ENCODE data around the gene DTWD1. TPM values are rescaled to one million over a fixed set of nuclear protein-coding genes. Genes with fewer than 3 reads are reported as not detected.
A peak's percentile ranks its signal among the peaks of the same experiment; 100 is the strongest.
"Not testable (repeated sequence)": the region's sequence is repeated elsewhere in the genome, so short reads cannot be mapped to it uniquely, and the experiment has no call there.

DTWD1 gene, protein sequence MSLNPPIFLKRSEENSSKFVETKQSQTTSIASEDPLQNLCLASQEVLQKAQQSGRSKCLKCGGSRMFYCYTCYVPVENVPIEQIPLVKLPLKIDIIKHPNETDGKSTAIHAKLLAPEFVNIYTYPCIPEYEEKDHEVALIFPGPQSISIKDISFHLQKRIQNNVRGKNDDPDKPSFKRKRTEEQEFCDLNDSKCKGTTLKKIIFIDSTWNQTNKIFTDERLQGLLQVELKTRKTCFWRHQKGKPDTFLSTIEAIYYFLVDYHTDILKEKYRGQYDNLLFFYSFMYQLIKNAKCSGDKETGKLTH
- 10 to 100 TPM; 14.8 to 23.2 (median 17.7) TPM for total RNA-seq
- polyA plus RNA-seq = 10 to 100 TPM; 11.4 to 13.7 TPM
- long read RNA-seq, donor 1, full-length matches to known transcripts = 9 of 27 reads
- long read RNA-seq, donor 1, partial matches to known transcripts = 6 of 27 reads
- long read RNA-seq, donor 1, other reads (novel, unspliced or antisense) = 12 of 27 reads
- long read RNA-seq, donor 2, full-length matches to known transcripts = 4 of 25 reads
- long read RNA-seq, donor 2, partial matches to known transcripts = 8 of 25 reads
- long read RNA-seq, donor 2, other reads (novel, unspliced or antisense) = 13 of 25 reads
- long read RNA-seq, donor 3, transcript DTWD1-202 (5 exons, 1,584 nt) = major isoform, 13 of 58 reads
- long read RNA-seq, donor 3, partial matches to known transcripts = 13 of 58 reads
- long read RNA-seq, donor 3, other reads (novel, unspliced or antisense) = 30 of 58 reads

DNA sequence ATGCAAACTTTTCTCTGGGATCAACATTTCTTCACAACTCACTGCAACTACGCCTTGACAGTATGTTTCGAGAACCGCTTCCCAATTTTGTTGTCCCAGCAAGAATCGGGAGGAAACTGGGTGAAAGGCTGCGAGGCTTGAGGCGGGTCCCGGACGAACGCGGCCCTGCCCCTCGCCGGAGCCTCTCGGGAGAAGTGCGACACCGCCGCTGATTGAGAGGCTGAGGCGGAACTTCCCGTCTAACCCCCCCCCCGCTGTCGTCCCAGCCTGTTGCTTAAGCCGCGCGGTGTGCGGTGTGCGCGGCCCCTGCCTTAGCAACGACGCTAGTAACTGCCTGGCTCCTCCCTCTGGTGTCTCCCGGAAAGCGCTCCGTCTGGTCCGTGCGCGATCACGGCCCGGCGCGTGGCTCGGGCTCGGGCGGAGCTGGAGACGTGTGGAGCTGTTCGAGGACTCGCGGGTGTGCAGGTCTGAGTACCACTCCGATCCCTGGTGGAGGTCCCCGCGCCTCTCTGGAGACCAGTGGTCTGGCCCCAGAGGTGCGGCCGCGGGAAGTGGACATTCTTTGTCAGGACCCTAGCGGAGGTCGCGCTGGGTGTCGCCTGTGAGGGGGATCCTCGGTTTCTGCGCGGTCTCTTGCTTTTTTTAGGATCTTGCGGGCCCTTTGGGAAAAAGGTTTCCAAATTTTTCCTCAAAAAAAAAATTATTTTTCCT lies at the start of gene DTWD1, which contains the start of gene FAM227B:
DTWD1 (plus strand) TSS at position 391 of the 711 bp plus-strand sequence. CDS start 4,120 bp downstream, outside the sequence.
FAM227B (minus strand) TSS at position 161 of the 711 bp plus-strand sequence. CDS start 5,647 bp downstream, outside the sequence.
- Histone ChIP-seq H3K36me3 (peaks cover 0 to 17% (median 12%) of the 10 kb centered on the region in 9 donors), H3K27ac (peak within 1 kb of the TSS; percentile 83 to 96 (median 94)), H3K27me3 (no peaks in the 10 kb centered on the region), H3K9me3 (peaks cover 0 to 25% (median 12%) of the 10 kb centered on the region in 11 donors), H3K4me1 (peaks cover 0 to 34% (median 21%) of the 10 kb centered on the region in 9 donors), H3K4me3 (peak within 1 kb of the TSS; percentile 67 to 92 (median 80))
- DNase-seq = peak; percentile 96 to 98
- TF ChIP-seq, protein P1, sequence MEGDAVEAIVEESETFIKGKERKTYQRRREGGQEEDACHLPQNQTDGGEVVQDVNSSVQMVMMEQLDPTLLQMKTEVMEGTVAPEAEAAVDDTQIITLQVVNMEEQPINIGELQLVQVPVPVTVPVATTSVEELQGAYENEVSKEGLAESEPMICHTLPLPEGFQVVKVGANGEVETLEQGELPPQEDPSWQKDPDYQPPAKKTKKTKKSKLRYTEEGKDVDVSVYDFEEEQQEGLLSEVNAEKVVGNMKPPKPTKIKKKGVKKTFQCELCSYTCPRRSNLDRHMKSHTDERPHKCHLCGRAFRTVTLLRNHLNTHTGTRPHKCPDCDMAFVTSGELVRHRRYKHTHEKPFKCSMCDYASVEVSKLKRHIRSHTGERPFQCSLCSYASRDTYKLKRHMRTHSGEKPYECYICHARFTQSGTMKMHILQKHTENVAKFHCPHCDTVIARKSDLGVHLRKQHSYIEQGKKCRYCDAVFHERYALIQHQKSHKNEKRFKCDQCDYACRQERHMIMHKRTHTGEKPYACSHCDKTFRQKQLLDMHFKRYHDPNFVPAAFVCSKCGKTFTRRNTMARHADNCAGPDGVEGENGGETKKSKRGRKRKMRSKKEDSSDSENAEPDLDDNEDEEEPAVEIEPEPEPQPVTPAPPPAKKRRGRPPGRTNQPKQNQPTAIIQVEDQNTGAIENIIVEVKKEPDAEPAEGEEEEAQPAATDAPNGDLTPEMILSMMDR (IDR thresholded peaks at IDR 0.05) = peak in 1 of 9 donors; percentile 12
- ATAC-seq = peak; percentile 99 to 100 (median 100)
- intact Hi-C loops (cut with DNase I) = loop anchor here in 7 of 10 donors (1.0 to 10.0 kb wide), 12 partner anchors 194 to 746 kb away; partner anchors contain the start of genes EID1 (in 2 of the 7), COPS2 (in 1 of the 7) and FGF7 (in 1 of the 7)
- WGBS, 2 donors = 0% methylated on average over 59 of the region's 59 CpGs

DNA sequence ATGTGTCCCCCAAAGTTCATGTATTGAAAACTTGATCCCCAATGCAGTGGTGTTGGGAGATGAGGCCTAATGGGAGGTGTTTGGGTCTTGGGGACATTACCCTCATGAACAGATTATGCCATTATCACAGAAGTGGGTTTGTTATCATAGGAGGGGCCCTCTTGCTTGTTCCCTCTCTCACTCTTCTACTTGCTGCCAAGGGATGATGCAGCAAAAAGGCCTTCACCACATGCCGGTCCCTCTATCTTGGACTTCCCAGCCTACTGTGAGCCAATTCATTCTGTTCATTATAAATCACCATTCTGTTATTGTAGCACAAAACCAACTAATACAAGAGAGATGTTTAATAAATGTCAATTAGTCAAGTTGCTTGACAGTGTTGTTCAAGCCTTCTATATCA lies 47.4 kb upstream of the DTWD1 start:
- H3K27ac ChIP-seq = no peak overlapping the region

DNA sequence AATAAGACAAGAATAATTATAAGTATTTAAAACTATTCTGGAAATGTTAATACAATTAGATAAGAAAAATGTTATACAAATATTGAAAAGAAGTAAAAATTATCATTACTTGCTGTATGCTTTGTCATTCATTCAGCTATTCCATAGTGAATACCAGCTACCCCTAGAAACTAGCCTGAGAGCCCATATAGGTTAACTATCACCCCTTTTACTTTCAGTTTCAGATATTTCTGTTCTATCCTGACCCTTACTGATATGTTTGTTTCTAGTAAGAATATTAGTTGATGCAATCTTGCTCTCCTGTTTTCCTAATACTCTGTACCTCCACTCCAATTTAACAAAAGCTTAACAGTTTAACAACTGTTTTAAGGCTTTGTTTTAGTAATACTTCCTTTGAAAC lies 31.8 kb upstream of the DTWD1 start:
- intact Hi-C loops (cut with DNase I) = no loop called here
- DNase-seq (no peak), ATAC-seq (no peak)
- Histone ChIP-seq H3K27me3 (no peaks in the 10 kb centered on the region), H3K9me3 (peaks cover 0 to 18% (median 2%) of the 10 kb centered on the region in 11 donors), H3K27ac (no peak overlapping the region), H3K4me3 (no peak overlapping the region), H3K4me1 (no peaks in the 10 kb centered on the region), H3K36me3 (no peaks in the 10 kb centered on the region)
- TF ChIP-seq, protein P1 (IDR thresholded peaks at IDR 0.05) = no peak

More for the DNA sequence above, 47.4 kb upstream of the DTWD1 start:
- intact Hi-C loops (cut with DNase I) = loop anchor here in 1 of 10 donors (2.0 kb wide), 1 partner anchor 45 kb away; no protein-coding TSS in a partner anchor
- TF ChIP-seq, protein P1 (IDR thresholded peaks at IDR 0.05) = no peak
- peaks cover 0 to 10% (median 0%) of the 10 kb centered on the region in 9 donors for H3K36me3 ChIP-seq
- 87 to 90% methylated on average over 1 of the region's 1 CpG for WGBS, 2 donors
- ATAC-seq = no peak
- no peaks in the 10 kb centered on the region for H3K4me1 ChIP-seq
- no peak overlapping the region for H3K4me3 ChIP-seq
- peaks cover 0 to 22% (median 0%) of the 10 kb centered on the region in 11 donors for H3K9me3 ChIP-seq
- DNase-seq = no peak
- no peaks in the 10 kb centered on the region for H3K27me3 ChIP-seq

DNA sequence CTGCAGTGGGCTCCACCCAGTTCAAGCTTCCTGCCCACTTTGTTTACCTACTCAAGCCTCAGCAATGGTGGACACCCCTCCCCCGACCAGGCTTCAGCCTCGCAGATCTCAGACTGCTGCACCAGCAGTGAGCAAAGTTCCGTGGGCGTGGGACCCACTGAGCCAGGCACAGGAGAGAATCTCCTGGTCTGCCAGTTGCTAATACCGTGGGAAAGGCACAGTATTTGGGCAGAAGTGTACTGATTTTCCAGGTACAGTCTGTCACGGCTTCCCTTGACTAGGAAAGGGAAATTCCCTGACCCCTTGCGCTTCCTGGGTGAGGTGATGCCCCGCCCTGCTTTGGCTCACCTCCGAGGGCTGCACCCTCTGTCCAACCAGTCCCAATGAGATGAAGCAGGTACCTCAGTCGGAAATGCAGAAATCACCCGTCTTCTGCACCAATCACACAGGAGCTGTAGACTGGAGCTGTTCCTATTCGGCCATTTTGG lies 28.0 kb upstream of the DTWD1 start:
- H3K27me3 ChIP-seq; H3K27ac ChIP-seq; H3K4me3 ChIP-seq; ATAC-seq; H3K4me1 ChIP-seq; DNase-seq; intact Hi-C loops (cut with DNase I): not testable (repeated sequence)
- Histone ChIP-seq H3K36me3 (peaks cover 0 to 19% (median 0%) of the 10 kb centered on the region in 9 donors), H3K9me3 (peaks cover 0 to 38% (median 8%) of the 10 kb centered on the region in 11 donors)
- 89 to 92% methylated on average over 12 of the region's 12 CpGs for WGBS, 2 donors
